Large intestine (tissue), 3 donors: ENCODE measurements around the gene TYMP. TPM values are rescaled to one million over a fixed set of nuclear protein-coding genes. Genes with fewer than 3 reads are reported as not detected.

ENCODE experiments used
- DNase-seq, 2 donors: peaks; one replicate each; pipeline versions ENCODE4 v3.0.0 to v3.0.0-alpha.2; 2013
- H3K27ac ChIP-seq: one replicate; pipeline ENCODE4 v1.5.1; 2013; ENCODE audit warnings: low read length
- H3K27me3 ChIP-seq: 2 replicates; pipeline ENCODE4 v1.6.1; 2013; ENCODE audit warnings: low read length; ENCODE audit not compliant: control insufficient read depth, insufficient read depth
- H3K36me3 ChIP-seq: 2 replicates; pipeline ENCODE4 v1.6.1; 2013; ENCODE audit warnings: low read length; ENCODE audit not compliant: control insufficient read depth, insufficient read depth
- H3K4me1 ChIP-seq: one replicate; pipeline ENCODE4 v1.6.1; 2013; ENCODE audit warnings: low read length; ENCODE audit not compliant: control insufficient read depth, insufficient read depth
- H3K4me3 ChIP-seq: one replicate; pipeline ENCODE4 v1.5.1; 2013; ENCODE audit warnings: low read length
- H3K9me3 ChIP-seq: one replicate; pipeline ENCODE4 v1.6.1; 2013; ENCODE audit warnings: mild to moderate bottlenecking, low read depth, low read length, moderate library complexity; ENCODE audit not compliant: control insufficient read depth
- WGBS: methylation state at CpG from one replicate; pipeline ENCODE4 v1.1.5; 2013; ENCODE audit warnings: low lambda C conversion rate; ENCODE audit not compliant: insufficient coverage; 5-methylcytosine and 5-hydroxymethylcytosine counted together
- polyA plus RNA-seq: library from polyadenylated mRNA; unstranded; fragments of 120-200 nt; gene quantifications from one replicate; pipeline ENCODE4 v1.2.1, GENCODE V29; 2013

Gene TYMP
- polyA plus RNA-seq, 1 donor, result 10.5 TPM

GRCh38 chr22:50488886-50489285 lies 40.9 kb downstream of the TYMP start:
- WGBS, result no CpG with 5 or more reads among the region's 19 CpGs
- no peaks in the 10 kb centered on the region for H3K36me3 ChIP-seq
- no peaks in the 10 kb centered on the region for H3K9me3 ChIP-seq
- no peak for DNase-seq
- no peak overlapping the region for H3K4me3 ChIP-seq
- H3K4me1 ChIP-seq, result peaks cover 14% of the 10 kb centered on the region
- no peak overlapping the region for H3K27ac ChIP-seq
- H3K27me3 ChIP-seq, result peaks cover 2% of the 10 kb centered on the region

GRCh38 chr22:50488006-50488677 lies 41.7 kb downstream of the TYMP start:
- Histone ChIP-seq H3K36me3 (no peaks in the 10 kb centered on the region), H3K9me3 (no peaks in the 10 kb centered on the region), H3K27ac (no peak overlapping the region), H3K4me1 (peaks cover 20% of the 10 kb centered on the region), H3K27me3 (peaks cover 2% of the 10 kb centered on the region), H3K4me3 (no peak overlapping the region)
- no peak for DNase-seq
- no CpG with 5 or more reads among the region's 18 CpGs for WGBS

GRCh38 chr22:50487290-50488005 lies 42.4 kb downstream of the TYMP start:
- no peak overlapping the region for H3K4me3 ChIP-seq
- no peak for DNase-seq
- H3K4me1 ChIP-seq, result peaks cover 20% of the 10 kb centered on the region
- no CpG with 5 or more reads among the region's 23 CpGs for WGBS
- H3K27me3 ChIP-seq, result peaks cover 4% of the 10 kb centered on the region
- H3K9me3 ChIP-seq, result no peaks in the 10 kb centered on the region
- no peak overlapping the region for H3K27ac ChIP-seq
- no peaks in the 10 kb centered on the region for H3K36me3 ChIP-seq

DNA sequence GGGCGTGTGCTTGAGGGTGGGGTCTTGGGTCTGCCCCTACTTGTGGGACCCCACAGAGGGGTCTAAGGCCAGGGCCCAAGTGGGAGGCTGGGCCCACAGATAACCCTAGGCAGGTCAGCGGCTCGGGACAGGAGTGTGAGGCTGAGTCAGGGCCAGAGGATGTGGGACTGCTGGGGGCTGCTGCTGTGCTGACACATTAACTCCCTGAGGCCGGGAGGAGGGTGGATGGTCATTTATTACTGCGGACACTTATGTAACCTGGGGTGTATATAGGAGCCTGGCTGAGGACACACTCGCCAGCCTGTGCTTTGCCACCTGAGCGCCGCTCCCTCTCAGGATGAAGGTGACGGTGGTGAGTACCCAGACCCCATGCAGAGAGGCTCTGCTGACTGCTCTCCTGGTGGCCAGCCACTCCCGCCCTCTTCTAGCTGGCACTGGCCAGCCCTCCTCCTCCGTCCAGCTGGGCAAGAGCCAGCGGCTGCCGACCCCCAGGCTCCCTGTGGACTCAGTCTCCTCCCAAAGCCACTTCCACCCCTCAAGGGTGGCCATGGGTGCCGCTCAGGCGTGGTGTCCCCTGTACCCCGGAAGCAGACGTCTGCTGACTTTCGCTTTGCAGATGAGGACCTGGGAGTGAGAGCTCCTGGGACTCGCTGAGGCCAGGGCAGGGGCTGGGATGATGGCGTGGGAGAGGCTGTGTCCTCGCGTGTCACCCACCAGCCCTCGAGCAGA lies 43.1 kb downstream of the TYMP start, which contains the start of gene MIOX:
Gene MIOX, plus strand, starts transcription at position 299 of the 729 bp plus-strand sequence. Its CDS starts 39 bp downstream, at position 338.
- DNase-seq, result no peak
- WGBS, result no CpG with 5 or more reads among the region's 23 CpGs

DNA sequence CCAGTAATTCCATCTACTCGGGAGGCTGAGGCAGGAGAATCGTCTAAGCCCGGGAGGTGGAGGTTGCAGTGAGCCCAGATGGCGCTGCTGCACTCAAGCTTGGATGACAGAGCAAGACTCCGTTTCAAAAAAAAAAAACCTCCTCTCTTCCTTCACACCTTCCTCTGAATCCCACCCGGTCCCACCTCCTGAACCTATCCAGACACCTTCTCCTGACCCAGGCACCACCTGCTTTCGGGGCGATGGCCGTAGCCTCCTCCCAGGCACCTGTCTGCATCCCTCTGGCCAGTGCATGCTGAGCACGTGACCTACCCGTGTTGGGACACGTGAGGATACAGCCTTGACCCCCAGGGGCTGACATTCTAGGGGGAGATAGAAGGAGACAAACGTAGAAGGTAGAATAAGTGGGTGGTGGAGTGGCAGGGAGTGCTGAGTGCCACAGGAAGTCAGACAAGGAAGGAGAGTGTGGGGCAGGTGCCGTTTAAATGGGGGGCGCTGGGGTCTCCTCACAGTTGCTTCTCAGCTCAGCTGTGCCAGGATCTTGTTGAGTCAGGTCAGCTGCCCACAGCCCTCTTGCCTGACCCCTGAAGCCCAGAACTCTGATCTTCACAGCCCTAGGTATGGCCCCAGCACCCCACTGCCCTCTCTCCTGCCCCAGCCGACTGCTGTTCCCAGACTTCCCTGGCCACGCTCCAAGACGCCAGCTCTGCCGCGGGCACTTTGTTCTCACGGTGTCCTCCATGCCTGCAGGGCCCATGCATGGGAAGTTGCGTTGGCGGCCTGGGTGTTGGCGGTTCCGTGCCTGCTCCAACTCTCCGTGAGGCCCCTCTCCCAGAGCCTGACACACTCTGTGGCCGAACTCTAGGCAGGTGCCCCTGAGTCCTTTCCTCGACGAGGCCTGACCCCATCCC lies 44.3 kb downstream of the TYMP start:
- Histone ChIP-seq H3K27me3 (peaks cover 19% of the 10 kb centered on the region), H3K27ac (peak overlapping the region; percentile 94), H3K4me1 (peaks cover 24% of the 10 kb centered on the region), H3K9me3 (peaks cover 8% of the 10 kb centered on the region), H3K36me3 (no peaks in the 10 kb centered on the region), H3K4me3 (no peak overlapping the region)
- WGBS, result no CpG with 5 or more reads among the region's 29 CpGs
- peak in 1 of 2 donors; percentile 30 for DNase-seq

More for the DNA sequence above, 43.1 kb downstream of the TYMP start, which contains the start of gene MIOX:
- peaks cover 24% of the 10 kb centered on the region for H3K4me1 ChIP-seq
- H3K36me3 ChIP-seq, result no peaks in the 10 kb centered on the region
- H3K4me3 ChIP-seq, result no peak within 1 kb of the TSS
- peak within 1 kb of the TSS; percentile 94 for H3K27ac ChIP-seq
- H3K27me3 ChIP-seq, result peaks cover 11% of the 10 kb centered on the region
- H3K9me3 ChIP-seq, result peaks cover 5% of the 10 kb centered on the region

GRCh38 chr22:50483977-50484853 lies 45.6 kb downstream of the TYMP start:
- H3K27me3 ChIP-seq, result peaks cover 31% of the 10 kb centered on the region
- H3K4me3 ChIP-seq, result peak overlapping the region; percentile 64
- H3K4me1 ChIP-seq, result peaks cover 24% of the 10 kb centered on the region
- H3K9me3 ChIP-seq, result peaks cover 8% of the 10 kb centered on the region
- peak; percentile 95 to 97 for DNase-seq
- WGBS, result no CpG with 5 or more reads among the region's 31 CpGs
- H3K27ac ChIP-seq, result peak overlapping the region; percentile 94
- H3K36me3 ChIP-seq, result no peaks in the 10 kb centered on the region

GRCh38 chr22:50483556-50483955 lies 46.3 kb downstream of the TYMP start:
- H3K9me3 ChIP-seq, result peaks cover 8% of the 10 kb centered on the region
- no peak for DNase-seq
- peak overlapping the region; percentile 94 for H3K27ac ChIP-seq
- H3K36me3 ChIP-seq, result no peaks in the 10 kb centered on the region
- no CpG with 5 or more reads among the region's 8 CpGs for WGBS
- peak overlapping the region; percentile 64 for H3K4me3 ChIP-seq
- H3K27me3 ChIP-seq, result peaks cover 36% of the 10 kb centered on the region
- H3K4me1 ChIP-seq, result peaks cover 24% of the 10 kb centered on the region

- peaks cover 8% of the 10 kb centered on the region for H3K9me3 ChIP-seq
- peak overlapping the region; percentile 94 for H3K27ac ChIP-seq
- H3K4me1 ChIP-seq, result peaks cover 24% of the 10 kb centered on the region
- peaks cover 38% of the 10 kb centered on the region for H3K27me3 ChIP-seq
- no peaks in the 10 kb centered on the region for H3K36me3 ChIP-seq
- no peak for DNase-seq
- no CpG with 5 or more reads among the region's 10 CpGs for WGBS
- peak overlapping the region; percentile 64 for H3K4me3 ChIP-seq
Measured at GRCh38 chr22:50483106-50483505, 46.7 kb downstream of the TYMP start.
